ENCODE data around the gene TNS4. TPM values are rescaled to one million over a fixed set of nuclear protein-coding genes. Genes with fewer than 3 reads are reported as not detected.

Gene TNS4
- total RNA-seq, 1 donor from 2014 or later = not detected

DNA sequence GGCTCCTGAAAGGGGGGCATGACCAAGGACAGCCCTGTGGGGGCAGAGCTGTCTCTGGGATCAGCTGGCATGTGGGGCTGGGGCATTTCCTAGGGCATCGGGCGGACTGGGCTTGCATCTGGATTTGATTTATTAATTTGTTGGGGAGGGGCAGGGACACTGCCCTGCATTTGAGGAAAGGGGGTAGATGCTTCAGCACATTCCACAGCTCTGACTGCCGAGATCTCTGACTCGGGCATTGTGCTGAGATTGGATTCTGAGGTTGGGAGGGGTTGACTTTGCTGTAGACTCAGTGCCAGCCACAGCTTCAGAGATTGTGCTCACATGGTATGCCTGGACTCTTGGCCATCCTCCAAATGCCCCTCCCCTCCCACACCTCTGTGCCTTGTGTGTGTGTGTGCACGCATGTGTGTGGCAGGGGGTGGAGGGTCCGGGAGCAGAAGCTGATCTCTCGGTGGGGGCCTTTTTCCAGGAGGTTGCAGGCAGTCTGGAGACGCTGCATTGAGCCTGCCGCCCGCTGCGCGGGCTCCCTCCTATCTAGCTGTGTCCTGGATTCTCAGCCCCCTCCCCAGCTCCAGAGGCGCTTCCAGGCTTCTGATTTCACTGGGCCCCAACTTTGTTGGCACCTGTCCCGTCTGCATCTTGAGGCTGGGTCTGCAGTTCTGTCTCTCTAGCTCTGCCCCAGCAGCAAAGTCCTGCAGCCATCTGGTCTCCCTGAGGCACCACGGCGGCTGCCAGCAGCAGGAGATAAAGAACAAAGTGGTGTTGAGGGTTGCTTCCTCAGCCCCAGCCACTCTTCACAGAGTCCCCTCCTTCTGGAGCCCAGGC lies 43.2 kb downstream of the TNS4 start:
- DNase-seq (ENCODE audit: low read depth in 2 of 2) = no peak

DNA sequence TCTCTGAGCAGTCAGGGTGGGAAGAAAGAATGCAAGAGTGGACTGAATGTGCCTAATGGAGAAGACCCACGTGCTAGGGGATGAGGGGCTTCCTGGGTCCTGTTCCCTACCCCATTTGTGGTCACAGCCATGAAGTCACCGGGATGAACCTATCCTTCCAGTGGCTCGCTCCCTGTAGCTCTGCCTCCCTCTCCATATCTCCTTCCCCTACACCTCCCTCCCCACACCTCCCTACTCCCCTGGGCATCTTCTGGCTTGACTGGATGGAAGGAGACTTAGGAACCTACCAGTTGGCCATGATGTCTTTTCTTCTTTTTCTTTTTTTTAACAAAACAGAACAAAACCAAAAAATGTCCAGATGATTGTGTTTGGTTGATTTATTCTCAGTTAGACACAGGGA lies 44.1 kb downstream of the TNS4 start:
- no peak for DNase-seq (ENCODE audit: low read depth in 2 of 2)

DNA sequence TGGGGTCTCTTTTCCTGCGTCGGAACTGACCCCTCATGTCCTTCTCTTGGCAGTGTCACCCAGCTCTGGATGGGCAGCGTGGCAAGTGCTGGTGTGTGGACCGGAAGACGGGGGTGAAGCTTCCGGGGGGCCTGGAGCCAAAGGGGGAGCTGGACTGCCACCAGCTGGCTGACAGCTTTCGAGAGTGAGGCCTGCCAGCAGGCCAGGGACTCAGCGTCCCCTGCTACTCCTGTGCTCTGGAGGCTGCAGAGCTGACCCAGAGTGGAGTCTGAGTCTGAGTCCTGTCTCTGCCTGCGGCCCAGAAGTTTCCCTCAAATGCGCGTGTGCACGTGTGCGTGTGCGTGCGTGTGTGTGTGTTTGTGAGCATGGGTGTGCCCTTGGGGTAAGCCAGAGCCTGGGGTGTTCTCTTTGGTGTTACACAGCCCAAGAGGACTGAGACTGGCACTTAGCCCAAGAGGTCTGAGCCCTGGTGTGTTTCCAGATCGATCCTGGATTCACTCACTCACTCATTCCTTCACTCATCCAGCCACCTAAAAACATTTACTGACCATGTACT lies 44.9 kb downstream of the TNS4 start:
- no peak for DNase-seq (ENCODE audit: low read depth in 2 of 2)

DNA sequence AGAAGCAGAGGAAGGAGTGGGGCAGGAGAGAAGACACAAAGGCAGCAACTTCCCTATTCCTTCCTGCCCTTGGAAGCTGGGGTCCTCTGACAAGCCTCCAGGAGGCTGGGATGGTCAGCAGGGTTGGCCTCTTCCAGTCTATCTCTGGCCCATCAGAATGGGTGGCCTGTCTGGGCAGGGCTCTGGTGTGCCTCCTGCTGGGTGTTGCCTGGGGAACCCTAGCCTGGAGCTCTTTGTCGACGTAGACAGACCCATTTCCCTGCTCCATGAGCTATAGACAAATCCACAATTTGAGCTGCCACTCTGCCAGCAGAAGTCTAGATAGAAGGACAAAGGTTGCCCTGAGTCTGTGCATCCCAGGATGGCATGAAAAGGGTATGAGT lies 46.8 kb downstream of the TNS4 start:
- no peak for DNase-seq (ENCODE audit: low read depth in 2 of 2)

DNA sequence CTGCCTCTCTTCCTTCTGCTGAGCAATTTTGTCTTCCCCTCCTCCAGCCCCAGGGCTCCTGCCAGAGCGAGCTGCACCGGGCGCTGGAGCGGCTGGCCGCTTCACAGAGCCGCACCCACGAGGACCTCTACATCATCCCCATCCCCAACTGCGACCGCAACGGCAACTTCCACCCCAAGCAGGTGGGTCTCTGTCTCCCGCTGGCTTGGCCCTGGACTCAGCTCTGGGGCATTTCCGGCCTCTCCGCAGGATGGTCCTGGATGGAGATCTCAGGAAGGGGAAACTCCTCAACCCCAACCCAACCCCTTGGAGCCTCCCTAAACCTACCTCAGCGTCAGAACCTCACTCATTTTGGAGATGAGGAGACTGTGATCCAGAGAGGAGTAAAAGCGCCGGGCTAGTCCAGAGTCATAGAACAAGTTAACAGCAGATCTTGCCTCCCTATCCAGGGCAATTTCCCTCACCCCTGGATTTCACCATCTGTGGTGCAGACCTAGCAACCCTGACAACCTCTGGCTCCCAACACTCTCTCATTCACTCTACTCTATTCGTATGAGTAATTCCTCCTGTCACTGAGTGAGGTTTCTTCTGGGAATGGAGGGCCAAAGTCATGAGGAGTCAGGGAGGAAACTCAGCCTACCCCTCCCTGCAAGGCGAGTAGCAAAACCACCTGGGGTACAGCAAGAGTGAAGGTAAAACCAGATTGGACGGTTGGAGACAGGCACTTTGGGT lies 47.4 kb downstream of the TNS4 start:
- DNase-seq (ENCODE audit: low read depth in 2 of 2) = no peak

DNA sequence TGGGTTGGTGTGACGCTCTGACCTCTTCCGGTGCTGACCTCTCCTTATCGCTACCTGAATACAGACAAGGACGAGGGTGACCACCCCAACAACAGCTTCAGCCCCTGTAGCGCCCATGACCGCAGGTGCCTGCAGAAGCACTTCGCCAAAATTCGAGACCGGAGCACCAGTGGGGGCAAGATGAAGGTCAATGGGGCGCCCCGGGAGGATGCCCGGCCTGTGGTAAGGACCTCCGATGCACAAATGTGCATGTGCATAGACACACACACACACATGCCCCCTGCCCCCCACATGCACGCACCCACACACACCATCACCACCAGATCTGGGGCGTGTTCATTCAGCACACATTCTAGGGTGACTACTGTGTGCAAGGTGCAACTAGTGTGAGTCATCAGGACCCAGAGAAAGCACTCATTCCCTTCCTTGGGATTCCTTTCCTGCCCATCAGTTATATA lies 48.5 kb downstream of the TNS4 start:
- no peak for DNase-seq (ENCODE audit: low read depth in 2 of 2)

DNA sequence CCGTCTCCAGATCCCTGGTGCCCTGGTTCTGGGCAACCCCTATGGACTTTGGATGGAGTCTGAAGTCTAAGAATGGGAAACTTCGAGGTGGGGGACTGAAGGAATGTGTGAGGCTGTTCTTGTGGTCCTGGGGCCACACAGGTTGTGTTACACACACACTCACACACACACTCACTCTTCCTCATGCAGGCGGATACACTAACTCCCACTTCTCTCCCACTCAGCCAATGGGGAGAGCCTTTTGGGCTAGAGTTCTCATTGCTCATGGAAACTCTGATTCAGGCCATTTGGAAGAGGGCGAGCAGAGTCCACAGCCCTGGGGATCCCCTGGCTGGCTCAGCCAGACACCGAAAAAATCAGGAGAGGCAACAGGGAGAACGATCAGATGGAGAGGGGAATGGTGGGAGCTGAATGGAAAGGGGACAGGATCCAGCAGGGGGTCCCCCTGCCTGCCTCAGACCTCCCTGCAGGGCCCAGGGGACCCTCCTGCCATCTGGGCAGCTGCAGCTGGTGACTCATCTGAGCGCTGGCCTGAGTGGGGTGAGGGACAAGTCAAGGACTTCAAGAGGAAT lies 49.1 kb downstream of the TNS4 start:
- peak; percentile 53 to 75 for DNase-seq (ENCODE audit: low read depth in 2 of 2)

DNA sequence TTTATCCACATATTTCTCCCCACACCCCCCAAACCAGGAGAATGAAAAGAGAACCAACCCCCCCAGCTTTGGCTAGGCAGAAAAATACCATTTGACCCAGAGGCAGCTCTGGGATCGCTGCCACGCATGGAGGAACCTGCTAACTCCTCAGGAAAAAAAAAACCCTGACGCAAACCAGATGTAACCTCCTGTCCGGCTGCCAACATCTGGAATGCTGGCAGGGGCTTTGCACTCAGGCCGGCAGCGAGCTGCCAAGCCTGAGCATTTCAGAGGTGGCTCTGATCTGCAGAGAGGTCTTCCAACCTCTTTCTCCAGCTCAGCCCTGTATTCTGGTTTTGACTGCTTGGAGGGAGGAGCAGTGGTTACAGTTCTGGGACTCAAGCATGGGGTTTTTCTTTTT lies 50.0 kb downstream of the TNS4 start:
- DNase-seq (ENCODE audit: low read depth in 2 of 2) = no peak

DNA sequence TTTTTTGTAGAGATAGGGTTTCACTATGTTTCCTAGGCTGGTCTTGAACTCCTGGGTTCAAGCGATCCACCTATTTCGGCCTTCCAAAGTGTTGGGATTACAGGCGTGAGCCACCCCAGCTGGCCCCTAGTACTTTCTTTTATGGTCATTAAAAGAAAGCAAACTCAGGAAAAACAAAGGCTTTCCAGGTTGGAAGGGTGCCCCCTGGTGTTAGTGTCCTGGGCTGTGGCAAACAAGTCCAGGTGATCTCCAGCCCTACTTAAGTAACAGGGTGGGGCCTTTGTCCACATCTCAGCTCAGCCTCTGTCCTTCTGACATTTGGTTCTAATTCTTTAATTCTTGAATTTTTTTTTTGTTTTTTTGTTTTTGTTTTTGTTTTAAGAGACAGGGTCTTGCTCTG lies 51.2 kb downstream of the TNS4 start:
- peak in 1 of 2 donors; percentile 68 for DNase-seq (ENCODE audit: low read depth in 2 of 2)

DNA sequence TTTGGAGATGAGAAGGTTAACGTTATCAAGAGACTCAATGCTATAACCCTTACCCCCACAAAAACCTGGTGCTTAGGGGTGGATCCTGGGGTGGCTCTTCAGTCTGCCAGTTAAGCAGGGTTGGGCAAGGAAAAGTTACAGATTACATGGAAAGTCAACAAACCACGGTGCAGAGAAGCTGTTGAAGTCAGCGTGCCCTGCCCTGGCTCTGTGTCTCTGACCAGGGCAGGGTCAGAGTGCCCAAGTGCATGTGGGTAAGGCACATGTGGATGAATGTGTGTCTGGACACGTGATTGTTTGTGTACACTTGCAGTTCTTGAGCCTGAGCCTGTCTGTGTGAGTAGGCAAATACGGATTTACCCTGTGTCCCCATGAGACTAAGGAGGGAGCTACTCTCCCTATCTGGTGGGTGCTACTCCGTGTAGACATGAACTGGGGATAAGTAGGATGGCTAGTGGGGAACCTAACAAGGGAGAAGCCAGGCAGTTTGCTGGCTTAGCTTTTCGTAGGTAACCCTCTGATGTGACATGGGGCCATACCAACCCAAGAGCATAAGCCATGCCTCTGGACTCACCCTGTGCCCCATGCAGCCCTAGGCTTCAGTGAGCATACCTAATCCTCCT lies 52.7 kb downstream of the TNS4 start:
- DNase-seq (ENCODE audit: low read depth in 2 of 2) = peak in 1 of 2 donors; percentile 25

DNA sequence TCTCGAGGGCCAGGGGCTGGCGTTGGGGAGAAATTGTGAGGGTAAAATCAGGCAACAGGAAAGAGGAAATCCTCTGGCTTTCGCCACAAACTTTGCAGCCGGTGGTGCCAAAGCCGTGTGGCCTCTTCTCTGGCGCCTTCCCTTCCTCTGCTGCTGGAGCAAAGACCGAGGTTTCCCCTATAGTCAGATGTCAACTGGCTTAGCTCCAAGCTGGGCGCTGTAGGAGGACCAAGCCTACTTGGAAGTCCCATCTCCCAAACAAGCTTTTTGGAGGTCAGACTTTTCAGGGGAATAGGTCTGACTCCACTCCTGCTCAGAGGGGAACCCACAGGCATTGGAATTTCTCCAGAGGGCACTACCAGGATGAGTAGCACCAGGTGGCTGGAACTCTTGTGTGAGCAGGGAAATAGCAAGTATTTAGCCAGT lies 53.2 kb downstream of the TNS4 start:
- DNase-seq (ENCODE audit: low read depth in 2 of 2) = peak in 1 of 2 donors; percentile 37

DNA sequence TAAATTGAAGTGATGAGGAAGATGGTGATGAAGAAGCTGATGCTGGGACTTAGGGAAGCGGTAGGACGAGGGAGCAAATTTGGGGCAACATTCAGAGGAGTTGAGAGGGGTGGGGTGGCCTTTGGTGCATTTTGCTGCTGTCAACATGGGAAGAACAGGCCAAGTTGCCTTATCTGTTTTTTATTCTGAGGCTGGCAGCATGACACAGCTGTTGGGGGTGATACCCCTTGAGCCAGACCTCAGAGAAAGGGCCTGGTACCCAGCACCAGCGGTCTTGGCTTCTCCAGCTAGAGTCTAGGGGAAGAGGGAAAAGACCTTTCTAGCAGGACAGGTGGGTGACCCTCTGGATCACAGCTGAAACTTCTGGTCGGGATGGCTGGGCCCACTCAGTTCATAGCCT lies 53.6 kb downstream of the TNS4 start:
- DNase-seq (ENCODE audit: low read depth in 2 of 2) = no peak

DNA sequence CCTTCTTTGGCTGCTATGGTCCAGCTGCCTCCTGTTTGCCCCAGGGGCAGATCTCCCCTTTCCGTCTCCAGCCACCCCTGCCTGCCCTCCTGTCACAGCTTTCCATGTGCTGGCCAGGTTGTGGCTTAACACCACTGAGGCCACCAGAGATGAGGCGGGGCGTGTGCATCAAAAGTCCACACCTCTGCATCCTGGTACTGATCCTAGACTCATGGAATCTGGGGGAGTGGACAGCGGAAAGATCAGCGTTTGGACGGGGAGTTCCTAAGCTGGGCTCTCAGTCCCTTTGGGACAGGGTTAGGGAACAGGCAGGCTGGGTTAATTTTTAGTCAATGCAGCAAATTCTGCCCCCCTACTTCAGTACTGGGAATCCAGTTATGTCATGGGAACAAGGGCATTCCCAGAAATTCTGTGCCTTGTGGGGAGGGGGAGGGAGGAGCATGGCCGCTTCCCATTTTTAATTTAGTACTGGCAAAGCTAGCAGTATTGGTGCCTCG lies 54.2 kb downstream of the TNS4 start:
- DNase-seq (ENCODE audit: low read depth in 2 of 2) = no peak

DNA sequence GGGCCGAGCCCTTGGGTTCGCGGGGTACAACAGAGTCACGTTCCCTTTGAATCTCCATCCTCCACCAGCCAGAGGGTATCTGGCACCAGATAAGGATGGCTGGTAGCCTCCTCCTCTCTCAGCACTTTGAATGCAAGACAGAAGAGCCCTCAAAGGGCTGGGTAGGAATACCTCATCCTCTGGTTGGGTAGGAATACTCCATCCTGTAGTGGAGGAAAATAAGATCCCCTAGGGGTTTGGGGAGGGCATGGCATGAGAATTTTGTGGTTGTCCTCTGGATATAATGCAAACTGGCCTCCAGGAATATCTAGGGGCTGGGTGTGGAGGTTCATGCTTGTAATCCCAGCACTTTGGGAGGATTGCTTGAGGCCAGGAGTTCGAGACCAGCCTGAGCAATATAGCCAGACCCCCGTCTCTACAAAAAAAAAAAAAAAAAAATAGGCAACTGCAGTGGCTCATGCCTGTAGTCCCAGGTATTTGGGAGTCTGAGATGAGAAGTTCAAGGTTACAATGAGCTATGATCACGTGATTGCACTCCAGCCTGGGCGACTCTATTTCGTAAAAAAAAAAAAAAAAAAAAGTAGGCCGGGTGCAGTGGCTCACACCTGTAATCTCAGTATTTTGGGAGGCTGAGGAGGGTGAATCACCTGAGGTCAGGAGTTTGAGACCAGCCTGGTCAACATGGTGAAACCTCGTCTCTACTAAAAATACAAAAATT lies 55.5 kb downstream of the TNS4 start:
- DNase-seq (ENCODE audit: low read depth in 2 of 2) = no peak

DNA sequence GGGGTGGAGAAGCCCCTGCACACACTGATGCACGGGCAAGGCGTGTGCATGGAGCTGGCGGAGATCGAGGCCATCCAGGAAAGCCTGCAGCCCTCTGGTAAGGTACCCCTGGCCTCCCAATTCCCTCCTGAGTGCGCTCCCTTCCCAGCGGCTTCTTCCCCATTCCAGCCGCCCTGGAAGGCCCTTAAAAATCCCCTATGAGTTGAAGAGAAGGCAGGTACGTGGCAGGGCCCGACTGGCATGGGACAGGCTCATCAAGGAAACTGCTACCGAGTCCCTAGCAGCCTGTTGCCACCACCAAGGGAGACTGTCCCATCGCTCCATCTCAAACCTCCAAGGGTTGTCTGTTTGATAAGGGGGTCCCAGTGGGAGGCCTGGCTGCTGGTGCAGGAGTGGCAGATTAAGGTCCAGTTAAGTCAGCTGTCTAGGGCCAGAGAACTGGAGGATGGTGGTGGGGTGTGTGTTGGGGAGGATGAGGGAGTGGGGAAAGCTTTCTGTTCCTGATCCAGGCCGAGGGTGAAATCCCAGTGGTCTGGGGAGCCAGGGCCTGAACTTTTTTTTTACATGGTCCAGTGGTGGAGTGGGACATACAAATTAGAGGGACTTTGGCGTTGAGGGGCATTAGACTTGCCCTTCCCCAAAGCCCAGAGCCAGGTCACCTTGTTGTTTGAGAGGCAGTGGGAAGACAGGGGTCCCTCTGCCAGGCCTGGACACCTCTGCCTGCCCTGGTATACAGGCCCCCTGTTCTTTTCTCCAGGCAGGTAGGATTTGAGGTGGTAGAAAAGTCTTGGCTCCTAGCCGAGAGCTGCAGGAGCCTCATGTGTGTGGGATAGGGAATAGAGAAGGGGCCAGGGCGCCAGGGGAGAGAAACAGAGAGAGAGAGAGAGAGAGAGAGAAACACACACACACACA lies 57.2 kb downstream of the TNS4 start:
- DNase-seq (ENCODE audit: low read depth in 2 of 2) = peak in 1 of 2 donors; percentile 32

DNA sequence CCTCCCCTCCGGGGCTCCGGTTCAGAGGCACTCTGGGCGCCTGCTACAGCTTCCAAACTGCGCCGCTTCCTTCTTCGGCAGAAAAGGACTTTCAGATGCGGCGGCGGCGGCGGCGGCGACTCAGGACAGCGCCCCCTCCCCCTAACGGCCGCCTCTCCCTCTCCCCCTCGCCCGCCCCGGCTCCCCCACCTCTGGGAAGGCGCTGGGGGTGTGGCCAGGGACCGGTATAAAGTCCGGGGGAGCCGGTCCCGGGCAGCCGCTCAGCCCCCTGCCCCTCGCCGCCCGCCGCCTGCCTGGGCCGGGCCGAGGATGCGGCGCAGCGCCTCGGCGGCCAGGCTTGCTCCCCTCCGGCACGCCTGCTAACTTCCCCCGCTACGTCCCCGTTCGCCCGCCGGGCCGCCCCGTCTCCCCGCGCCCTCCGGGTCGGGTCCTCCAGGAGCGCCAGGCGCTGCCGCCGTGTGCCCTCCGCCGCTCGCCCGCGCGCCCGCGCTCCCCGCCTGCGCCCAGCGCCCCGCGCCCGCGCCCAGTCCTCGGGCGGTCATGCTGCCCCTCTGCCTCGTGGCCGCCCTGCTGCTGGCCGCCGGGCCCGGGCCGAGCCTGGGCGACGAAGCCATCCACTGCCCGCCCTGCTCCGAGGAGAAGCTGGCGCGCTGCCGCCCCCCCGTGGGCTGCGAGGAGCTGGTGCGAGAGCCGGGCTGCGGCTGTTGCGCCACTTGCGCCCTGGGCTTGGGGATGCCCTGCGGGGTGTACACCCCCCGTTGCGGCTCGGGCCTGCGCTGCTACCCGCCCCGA lies 58.0 kb downstream of the TNS4 start, which contains the start of gene IGFBP4:
IGFBP4 (plus strand) TSS at position 255 of the 792 bp plus-strand sequence; CDS start at position 541, 286 bp downstream.
- peak; percentile 38 to 81 for DNase-seq (ENCODE audit: low read depth in 2 of 2)

DNA sequence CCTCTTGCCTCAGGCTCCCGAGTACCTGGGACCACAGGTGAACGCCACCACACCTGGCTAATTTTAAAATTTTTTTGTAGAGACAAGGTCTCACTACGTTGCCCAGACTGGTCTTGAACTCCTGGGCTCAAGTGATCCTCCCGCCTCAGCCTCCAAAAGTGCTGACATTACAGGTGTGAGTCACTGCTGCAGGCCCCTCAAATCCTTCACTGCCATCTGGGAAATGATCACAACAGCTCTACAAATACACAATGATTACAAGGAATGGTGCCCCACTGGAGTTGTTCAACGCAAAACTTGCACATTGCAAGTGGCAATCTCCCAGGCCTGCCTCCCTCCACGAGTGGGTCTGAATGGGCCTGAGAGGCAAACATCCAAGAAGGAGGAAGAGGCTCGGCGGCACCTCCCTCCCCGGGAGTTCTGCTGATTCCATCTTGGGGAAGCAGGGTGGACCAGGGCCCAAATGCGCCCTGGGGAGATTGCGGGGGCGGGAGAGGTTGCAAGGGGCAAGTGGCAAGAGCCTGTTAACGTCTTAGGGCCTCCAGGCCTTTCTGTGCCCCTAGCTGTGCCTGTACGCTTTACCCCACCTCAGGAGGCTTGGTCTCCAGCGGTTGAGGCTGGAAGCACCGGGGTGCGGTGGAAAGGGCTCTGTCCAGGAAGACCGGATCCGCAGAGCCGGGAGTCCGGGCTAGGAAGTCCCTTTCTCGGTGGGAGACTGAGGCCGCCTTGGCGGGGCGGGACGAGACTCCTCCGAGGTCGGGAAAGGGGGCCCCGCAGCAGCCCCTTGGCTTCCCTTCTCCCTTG lies 58.8 kb downstream of the TNS4 start:
- peak in 1 of 2 donors; percentile 28 for DNase-seq (ENCODE audit: low read depth in 2 of 2)

DNA sequence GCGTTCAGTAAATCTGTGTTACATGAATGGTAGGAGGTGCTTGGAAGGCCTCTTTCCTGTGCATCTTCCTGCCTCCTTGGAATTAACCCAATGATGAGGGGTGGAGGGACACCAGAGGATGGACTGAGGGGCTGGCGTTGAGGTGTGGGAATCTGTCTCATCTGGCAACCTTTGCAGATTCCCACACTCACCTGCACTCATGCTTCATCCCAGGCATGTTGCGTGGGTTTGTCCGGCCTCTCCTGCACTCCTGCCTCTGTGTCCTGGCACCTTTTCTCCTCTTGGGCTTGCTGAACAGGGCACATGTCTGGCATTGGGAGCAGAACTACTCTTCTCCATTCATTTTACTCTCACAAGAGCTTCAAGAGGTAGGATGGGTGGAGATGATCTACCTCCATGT lies 61.3 kb downstream of the TNS4 start:
- no peak for DNase-seq (ENCODE audit: low read depth in 2 of 2)
